RWPE2 (cell line): ENCODE results near the gene TOPAZ1.
A peak's percentile ranks its signal among the peaks of the same experiment; 100 is the strongest.

Source experiments
- ATAC-seq: fragments of 200-7000 bp; cut with Tn5 transposase; 3 replicates; pipeline ENCODE4 v1.9.1; 2021; ENCODE audit warnings: low read depth
- DNase-seq: peaks from one replicate; pipeline ENCODE4 v3.0.0-alpha.2; 2020; ENCODE audit warnings: low spot score
- H3K27ac ChIP-seq: fragments of 450-650 bp; 2 replicates; pipeline ENCODE4 v1.5.1; 2017; ENCODE audit warnings: mild to moderate bottlenecking; ENCODE audit not compliant: poor library complexity, severe bottlenecking
- H3K27me3 ChIP-seq: fragments of 250-450 bp; sonication (Bioruptor Pico); 2 replicates; pipeline ENCODE4 v1.5.1; 2021; ENCODE audit warnings: mild to moderate bottlenecking, moderate library complexity; ENCODE audit not compliant: insufficient read depth, poor library complexity, severe bottlenecking
- H3K36me3 ChIP-seq: fragments of 250-450 bp; sonication (Bioruptor Pico); 2 replicates; pipeline ENCODE4 v1.5.1; 2020; ENCODE audit warnings: low read depth, mild to moderate bottlenecking, moderate library complexity
- H3K4me1 ChIP-seq: fragments of 250-450 bp; sonication (Bioruptor Pico); 2 replicates; pipeline ENCODE4 v1.5.1; 2021; ENCODE audit warnings: mild to moderate bottlenecking, moderate library complexity; ENCODE audit not compliant: insufficient read depth, poor library complexity, severe bottlenecking
- H3K4me3 ChIP-seq: fragments of 250-450 bp; sonication (Bioruptor Pico); 2 replicates; pipeline ENCODE4 v1.5.1; 2021; ENCODE audit warnings: mild to moderate bottlenecking, moderate library complexity; ENCODE audit not compliant: severe bottlenecking
- H3K9me3 ChIP-seq: fragments of 250-450 bp; sonication (Bioruptor Pico); 2 replicates; pipeline ENCODE4 v1.5.1; 2021; ENCODE audit warnings: mild to moderate bottlenecking, moderate library complexity; ENCODE audit not compliant: severe bottlenecking
- CTCF ChIP-seq: fragments of 450-650 bp; IDR thresholded peaks from one replicate; pipeline ENCODE4 v1.5.1; 2017; ENCODE audit warnings: mild to moderate bottlenecking, moderate library complexity; ENCODE audit not compliant: poor library complexity, severe bottlenecking

The TOPAZ1 gene

GRCh38 chr3:44241706-44242105 lies at the start of gene TOPAZ1:
TOPAZ1 (plus strand) TSS chr3:44241886; CDS start chr3:44242054, 168 bp downstream.
- no peak for TF ChIP-seq CTCF
- H3K4me1 ChIP-seq: no peaks in the 10 kb centered on the region
- H3K4me3 ChIP-seq: no peak within 1 kb of the TSS
- H3K27me3 ChIP-seq: peaks cover 3% of the 10 kb centered on the region
- no peak for ATAC-seq
- no peaks in the 10 kb centered on the region for H3K36me3 ChIP-seq
- no peaks in the 10 kb centered on the region for H3K9me3 ChIP-seq
- H3K27ac ChIP-seq: no peak within 1 kb of the TSS
- DNase-seq: peak; percentile 57

DNA sequence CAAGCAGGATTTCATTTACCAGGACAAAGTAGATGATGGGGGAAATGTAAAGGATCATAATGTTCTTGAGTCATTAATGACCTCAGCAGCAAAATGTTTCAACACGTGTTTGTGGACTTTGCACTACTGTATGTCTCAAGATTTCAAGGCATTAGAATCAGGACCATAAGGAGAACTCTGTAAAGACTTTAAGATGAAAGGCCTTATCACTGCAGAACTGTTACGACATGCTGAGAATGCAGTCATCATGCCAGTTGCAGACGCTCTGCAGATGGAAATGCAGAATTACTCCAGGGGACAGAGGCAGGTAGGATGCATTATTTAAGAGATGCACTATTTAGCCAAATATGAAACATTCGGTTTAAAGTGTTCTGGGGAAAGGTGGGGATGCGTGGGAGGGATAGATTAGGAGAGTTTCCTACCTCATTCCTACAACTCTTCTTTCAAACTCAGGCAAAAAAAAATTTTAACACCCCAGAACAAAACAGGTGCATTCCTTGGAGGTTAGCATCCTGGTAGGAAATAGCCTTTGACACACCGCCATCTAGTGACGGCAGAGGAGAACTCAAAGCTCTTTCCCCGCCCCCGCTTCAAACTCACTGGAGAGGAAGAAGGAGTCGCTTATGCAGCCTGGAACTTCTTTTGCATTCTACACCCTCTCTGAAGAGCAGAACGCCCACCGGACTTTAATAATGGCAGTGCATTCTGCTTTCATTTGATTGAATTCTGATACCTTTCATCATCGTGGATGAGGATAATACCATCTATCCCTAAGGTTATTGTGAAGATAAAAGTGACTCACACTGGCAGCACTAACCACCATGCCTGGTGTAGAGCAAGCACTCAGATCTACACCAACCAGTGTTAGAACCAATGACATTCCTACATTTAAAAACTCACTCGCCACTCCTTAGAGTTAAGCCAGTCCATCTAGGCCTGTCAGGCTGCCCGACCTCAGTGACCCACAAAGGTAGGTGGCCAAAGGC lies 43.1 kb upstream of the TOPAZ1 start:
- Histone ChIP-seq H3K36me3 (no peaks in the 10 kb centered on the region), H3K4me3 (no peak overlapping the region), H3K4me1 (peaks cover 3% of the 10 kb centered on the region), H3K27me3 (no peaks in the 10 kb centered on the region), H3K27ac (no peak overlapping the region), H3K9me3 (no peaks in the 10 kb centered on the region)
- ATAC-seq (peak; percentile 91), DNase-seq (peak; percentile 64)
- TF ChIP-seq CTCF: peak; percentile 85

DNA sequence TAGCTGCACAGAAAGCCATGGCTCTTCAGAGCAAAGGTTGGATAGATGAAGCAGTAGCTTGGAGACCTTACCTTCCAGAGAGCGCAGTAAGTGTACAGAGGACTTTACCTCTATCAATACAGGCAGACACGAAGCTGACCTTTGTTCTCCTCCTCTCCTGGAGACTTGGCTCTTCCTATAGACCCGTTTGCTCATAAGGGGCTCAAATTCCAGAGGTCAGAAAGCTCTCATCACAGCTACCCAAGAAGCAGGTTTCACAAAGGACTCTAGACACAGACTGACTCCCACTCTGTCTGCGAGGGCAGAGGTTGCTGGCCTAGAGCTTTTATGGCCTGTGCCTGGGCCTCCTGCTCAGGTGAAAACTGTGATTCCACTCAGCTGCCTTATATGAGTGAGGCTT lies 35.4 kb upstream of the TOPAZ1 start:
- no peaks in the 10 kb centered on the region for H3K27me3 ChIP-seq
- H3K4me1 ChIP-seq: peaks cover 4% of the 10 kb centered on the region
- no peak for TF ChIP-seq CTCF
- no peak overlapping the region for H3K4me3 ChIP-seq
- no peaks in the 10 kb centered on the region for H3K9me3 ChIP-seq
- ATAC-seq: no peak
- H3K36me3 ChIP-seq: no peaks in the 10 kb centered on the region
- no peak overlapping the region for H3K27ac ChIP-seq
- no peak for DNase-seq

- Histone ChIP-seq H3K27me3 (no peaks in the 10 kb centered on the region), H3K27ac (no peak overlapping the region), H3K4me1 (peaks cover 4% of the 10 kb centered on the region), H3K4me3 (no peak overlapping the region), H3K9me3 (no peaks in the 10 kb centered on the region), H3K36me3 (no peaks in the 10 kb centered on the region)
- no peak for ATAC-seq
- TF ChIP-seq CTCF: no peak
- DNase-seq: no peak
Measured at GRCh38 chr3:44206862-44207652, 34.6 kb upstream of the TOPAZ1 start.
